GM21825 (cell line): ENCODE data around the gene DLG2.
"Not testable (repeated sequence)": the region's sequence is repeated elsewhere in the genome, so short reads cannot be mapped to it uniquely, and the experiment has no call there.

Experiments used
- ATAC-seq: cut with Tn5 transposase; IDR thresholded peaks from one replicate; pipeline ENCODE4 v1.9.1; 2021; ENCODE audit warnings: mild to moderate bottlenecking, moderate library complexity; ENCODE audit not compliant: unreplicated experiment

Gene DLG2

GRCh38 chr11:84812471-84812969 lies 814.6 kb downstream of the DLG2 start:
- ATAC-seq, result no peak

GRCh38 chr11:84806354-84806753 lies 820.8 kb downstream of the DLG2 start:
- ATAC-seq, result no peak

GRCh38 chr11:84804041-84804440 lies 823.1 kb downstream of the DLG2 start:
- ATAC-seq, result no peak

GRCh38 chr11:84800755-84801346 lies 826.3 kb downstream of the DLG2 start:
- no peak for ATAC-seq

GRCh38 chr11:84799112-84799511 lies 828.0 kb downstream of the DLG2 start:
- no peak for ATAC-seq

GRCh38 chr11:84795698-84796097 lies 831.4 kb downstream of the DLG2 start:
- no peak for ATAC-seq

GRCh38 chr11:84794663-84795443 lies 832.3 kb downstream of the DLG2 start:
- ATAC-seq, result no peak

GRCh38 chr11:84793318-84793717 lies 833.8 kb downstream of the DLG2 start:
- no peak for ATAC-seq

- ATAC-seq, result no peak
These were observed 836.2 kb downstream of the DLG2 start for GRCh38 chr11:84790849-84791427.

- no peak for ATAC-seq
These were observed 838.9 kb downstream of the DLG2 start for GRCh38 chr11:84788220-84788619.

- ATAC-seq, result not testable (repeated sequence)
These were observed 843.0 kb downstream of the DLG2 start for GRCh38 chr11:84784158-84784557.

GRCh38 chr11:84780689-84781293 lies 846.4 kb downstream of the DLG2 start:
- ATAC-seq, result no peak

GRCh38 chr11:84775503-84775902 lies 851.6 kb downstream of the DLG2 start:
- ATAC-seq, result no peak

GRCh38 chr11:84763931-84764330 lies 863.2 kb downstream of the DLG2 start:
- ATAC-seq, result no peak

- ATAC-seq, result no peak
These were observed 869.4 kb downstream of the DLG2 start for GRCh38 chr11:84757711-84758110.

GRCh38 chr11:84751371-84751770 lies 875.8 kb downstream of the DLG2 start:
- ATAC-seq, result no peak

GRCh38 chr11:84747871-84748270 lies 879.3 kb downstream of the DLG2 start:
- ATAC-seq, result no peak

- no peak for ATAC-seq
These were observed 887.1 kb downstream of the DLG2 start for GRCh38 chr11:84740050-84740449.

GRCh38 chr11:84724256-84724655 lies 902.9 kb downstream of the DLG2 start:
- ATAC-seq, result no peak

GRCh38 chr11:84722583-84723108 lies 904.5 kb downstream of the DLG2 start:
- no peak for ATAC-seq

GRCh38 chr11:84721561-84721961 lies 905.6 kb downstream of the DLG2 start:
- ATAC-seq, result no peak
